PC-3 (cell line): Measurements from ENCODE around the gene STAT5B.

ENCODE experiments used
- CTCF ChIP-seq: fragments of 300-600 bp; sonication (generic); conservative IDR thresholded peaks from 2 replicates; pipeline ENCODE4 v1.5.1; 2017; ENCODE audit warnings: antibody characterized with exemption, low read depth, mild to moderate bottlenecking, low read length
- EZH2 ChIP-seq: fragments of 300-600 bp; sonication (generic); IDR thresholded peaks from one replicate; pipeline ENCODE4 v1.6.1; 2017; ENCODE audit warnings: antibody characterized with exemption, mild to moderate bottlenecking, low read length; ENCODE audit not compliant: unreplicated experiment
- EZH2phosphoT487 ChIP-seq: fragments of 300-600 bp; sonication (generic); IDR thresholded peaks from 2 replicates; pipeline ENCODE4 v1.6.1; 2018; ENCODE audit warnings: mild to moderate bottlenecking, antibody characterized with exemption, low read length, borderline replicate concordance

- TF ChIP-seq CTCF (no peak), EZH2phosphoT487 (no peak), EZH2 (no peak)
Measured at GRCh38 chr17:42271779-42272035, 4.5 kb downstream of the STAT5B start.
